ES-I3 (cell line): ENCODE results near the gene SSC5D.

Experiments used
- H3K36me3 ChIP-seq: 2 replicates; pipeline ENCODE4 v1.6.1; 2013; ENCODE audit warnings: mild to moderate bottlenecking, low read length, control low read depth, moderate library complexity; ENCODE audit not compliant: insufficient read depth
- H3K4me1 ChIP-seq: 2 replicates; pipeline ENCODE4 v1.6.1; 2013; ENCODE audit warnings: mild to moderate bottlenecking, control low read depth, low read length; ENCODE audit not compliant: insufficient read depth
- H3K9ac ChIP-seq: 2 replicates; pipeline ENCODE4 v1.6.1; 2013; ENCODE audit warnings: low read depth, mild to moderate bottlenecking, low read length, moderate library complexity
- H3K9me3 ChIP-seq: 2 replicates; pipeline ENCODE4 v1.6.1; 2013; ENCODE audit warnings: mild to moderate bottlenecking, low read length, moderate library complexity; ENCODE audit not compliant: control insufficient read depth, insufficient read depth

Gene SSC5D

GRCh38 chr19:55546011-55546410, 57.8 kb downstream of the SSC5D start:
- Histone ChIP-seq H3K4me1 (peaks cover 34% of the 10 kb centered on the region; the same call in 1 of the 2 replicates), H3K36me3 (no peaks in the 10 kb centered on the region; the same call in 1 of the 2 replicates), H3K9ac (peak overlapping the region; percentile 22; the same call in 1 of the 2 replicates), H3K9me3 (no peaks in the 10 kb centered on the region)

GRCh38 chr19:55546822-55547614, 58.8 kb downstream of the SSC5D start:
- Histone ChIP-seq H3K9ac (no peak overlapping the region), H3K4me1 (peaks cover 34% of the 10 kb centered on the region; the same call in 1 of the 2 replicates), H3K9me3 (no peaks in the 10 kb centered on the region), H3K36me3 (no peaks in the 10 kb centered on the region; the same call in 1 of the 2 replicates)

GRCh38 chr19:55549500-55550320, 61.5 kb downstream of the SSC5D start:
- peak overlapping the region; percentile 42 for H3K9ac ChIP-seq
- H3K4me1 ChIP-seq = peaks cover 48% of the 10 kb centered on the region
- H3K36me3 ChIP-seq = no peaks in the 10 kb centered on the region
- H3K9me3 ChIP-seq = no peaks in the 10 kb centered on the region

DNA sequence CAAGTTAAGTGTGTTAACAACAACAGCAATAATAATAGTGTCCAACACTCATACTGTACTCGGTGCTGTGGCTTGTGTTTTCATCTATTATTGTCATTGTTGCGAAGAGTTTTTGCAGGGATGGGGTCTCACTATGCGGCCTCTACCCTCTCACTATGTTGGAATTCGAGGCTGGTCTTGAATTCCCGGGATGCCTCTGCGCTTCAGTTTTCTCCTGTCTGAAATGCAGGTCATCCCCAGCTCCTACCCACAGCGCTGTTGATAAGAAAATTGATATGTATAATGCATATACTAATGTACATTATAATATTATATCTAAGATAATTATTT, 62.0 kb downstream of the SSC5D start:
- Histone ChIP-seq H3K9ac (peak overlapping the region; percentile 42), H3K9me3 (no peaks in the 10 kb centered on the region), H3K4me1 (peaks cover 45% of the 10 kb centered on the region)

DNA sequence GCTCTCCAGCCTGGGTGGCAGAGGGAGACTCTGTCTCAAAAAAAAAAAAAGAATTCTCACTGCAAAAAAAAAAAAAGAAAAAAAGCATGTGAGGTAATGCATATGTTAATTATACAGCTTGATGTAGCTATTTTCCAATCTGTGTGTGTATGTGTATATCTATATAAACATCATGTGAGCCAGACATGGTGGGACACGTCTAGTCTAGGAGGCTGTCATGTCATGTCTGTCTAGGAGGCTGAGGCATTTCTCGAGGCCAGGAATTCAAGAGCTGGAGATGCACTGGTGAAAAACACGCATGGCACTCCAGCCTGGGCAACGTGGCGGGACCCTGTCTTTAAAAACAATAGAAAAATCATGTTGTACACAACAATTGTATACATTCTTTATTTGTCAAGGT, 64.0 kb downstream of the SSC5D start:
- Histone ChIP-seq H3K9me3 (no peaks in the 10 kb centered on the region), H3K36me3 (no peaks in the 10 kb centered on the region), H3K9ac (no peak overlapping the region; the same call in 1 of the 2 replicates), H3K4me1 (peaks cover 26% of the 10 kb centered on the region)

More for the DNA sequence above, 62.0 kb downstream of the SSC5D start:
- no peaks in the 10 kb centered on the region for H3K36me3 ChIP-seq

- Histone ChIP-seq H3K9me3 (no peaks in the 10 kb centered on the region), H3K4me1 (peaks cover 22% of the 10 kb centered on the region), H3K9ac (peak overlapping the region; percentile 18; the same call in 1 of the 2 replicates), H3K36me3 (no peaks in the 10 kb centered on the region)
These were observed 64.4 kb downstream of the SSC5D start for GRCh38 chr19:55552620-55553019.

- Histone ChIP-seq H3K36me3 (no peaks in the 10 kb centered on the region), H3K9me3 (no peaks in the 10 kb centered on the region), H3K4me1 (peaks cover 20% of the 10 kb centered on the region), H3K9ac (peak overlapping the region; percentile 22; the same call in 1 of the 2 replicates)
These were observed 65.3 kb downstream of the SSC5D start for GRCh38 chr19:55553217-55554182.

DNA sequence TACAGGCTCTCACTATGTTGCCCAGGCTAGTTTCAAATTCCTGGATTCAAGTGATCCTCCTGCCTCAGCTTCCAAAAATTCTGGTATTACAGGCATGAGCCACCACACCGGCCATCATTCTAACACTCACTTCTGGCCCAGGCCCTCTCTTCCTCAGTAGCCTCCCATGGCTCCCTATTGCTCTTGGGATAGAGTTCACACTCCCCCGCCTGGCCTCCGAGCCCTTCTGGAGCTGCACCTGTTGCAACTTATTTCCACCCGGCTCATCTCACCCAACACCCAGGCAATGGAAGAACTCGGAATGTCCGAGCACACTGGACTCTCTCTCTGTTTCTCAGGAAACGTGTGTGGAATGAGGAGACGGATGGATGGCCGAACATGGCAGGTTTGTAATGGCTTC, 66.1 kb downstream of the SSC5D start:
- no peak overlapping the region for H3K9ac ChIP-seq
- H3K4me1 ChIP-seq = peaks cover 20% of the 10 kb centered on the region
- no peaks in the 10 kb centered on the region for H3K9me3 ChIP-seq
- H3K36me3 ChIP-seq = no peaks in the 10 kb centered on the region

DNA sequence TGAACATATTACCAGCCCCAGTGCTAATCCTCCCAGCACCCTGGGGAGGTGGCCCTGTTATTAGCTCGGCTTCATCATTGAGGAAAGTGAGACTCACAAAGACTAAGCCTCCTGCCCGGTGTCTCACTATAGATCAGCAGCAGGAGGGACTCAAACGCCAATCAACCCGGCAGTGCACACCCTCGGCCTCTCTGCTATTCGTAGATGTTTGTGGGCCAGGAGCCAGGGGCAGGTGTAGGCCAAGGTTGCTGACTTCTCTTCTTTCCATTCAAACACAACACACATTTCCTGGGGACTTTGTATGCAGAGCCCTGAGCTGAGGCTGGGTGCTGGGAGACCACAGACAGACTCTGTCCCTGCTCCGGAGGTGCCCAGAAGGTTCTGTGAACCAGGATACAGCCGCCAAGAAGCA, 66.5 kb downstream of the SSC5D start:
- Histone ChIP-seq H3K9me3 (no peaks in the 10 kb centered on the region), H3K4me1 (peaks cover 20% of the 10 kb centered on the region), H3K9ac (no peak overlapping the region), H3K36me3 (no peaks in the 10 kb centered on the region)

- Histone ChIP-seq H3K9ac (no peak overlapping the region), H3K4me1 (0 out of 2 replicates have a peak, but pooled peaks cover 2% of the 10 kb centered on the region), H3K36me3 (no peaks in the 10 kb centered on the region), H3K9me3 (no peaks in the 10 kb centered on the region)
These were observed 71.4 kb downstream of the SSC5D start for GRCh38 chr19:55559684-55560083.

DNA sequence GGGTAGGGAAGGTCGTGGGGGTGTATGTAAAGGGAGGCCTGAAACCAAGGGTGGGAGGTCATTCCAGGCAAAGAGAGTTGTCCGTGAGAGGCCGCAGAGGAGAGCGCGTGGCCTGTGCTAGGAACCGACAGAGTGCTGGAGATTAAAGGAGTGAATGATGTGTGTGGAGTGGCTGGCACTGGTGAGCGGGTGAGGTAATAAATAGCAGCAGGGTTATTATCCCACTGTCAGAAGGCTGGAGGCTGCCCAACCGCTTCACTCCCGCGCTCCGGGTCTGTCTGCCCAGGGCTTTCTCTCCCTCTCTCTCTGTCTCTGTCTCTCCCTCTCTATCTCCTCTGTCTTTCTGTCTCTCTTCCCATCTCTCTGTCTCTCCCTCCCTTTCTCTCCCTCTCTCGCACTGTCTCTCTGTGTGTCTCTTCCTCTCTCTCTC, 75.0 kb downstream of the SSC5D start:
- Histone ChIP-seq H3K36me3 (no peaks in the 10 kb centered on the region), H3K9me3 (no peaks in the 10 kb centered on the region), H3K4me1 (no peaks in the 10 kb centered on the region), H3K9ac (no peak overlapping the region)

DNA sequence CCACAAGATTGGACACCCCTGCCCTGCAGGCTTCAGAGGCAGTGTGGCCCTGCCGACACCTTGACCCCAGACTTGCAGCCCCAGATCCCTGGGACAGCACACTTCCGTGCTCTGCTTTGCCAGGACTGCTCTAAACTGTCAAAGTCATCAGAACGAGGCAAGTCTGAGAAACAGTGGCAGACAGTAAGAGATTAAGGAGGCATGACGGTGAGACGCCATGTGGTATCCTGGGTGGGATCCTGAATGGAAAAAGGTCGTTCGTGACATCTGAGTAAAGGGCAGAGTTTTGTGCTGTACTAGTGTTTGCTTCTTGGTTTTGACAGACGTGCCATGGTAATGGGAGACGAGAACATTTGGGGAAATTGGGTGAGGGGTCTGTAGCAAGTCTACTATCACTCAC, 78.6 kb downstream of the SSC5D start:
- Histone ChIP-seq H3K36me3 (no peaks in the 10 kb centered on the region), H3K9ac (no peak overlapping the region), H3K9me3 (no peaks in the 10 kb centered on the region), H3K4me1 (no peaks in the 10 kb centered on the region)

- Histone ChIP-seq H3K4me1 (no peaks in the 10 kb centered on the region), H3K36me3 (no peaks in the 10 kb centered on the region), H3K9ac (no peak overlapping the region), H3K9me3 (no peaks in the 10 kb centered on the region)
These were observed 79.6 kb downstream of the SSC5D start for GRCh38 chr19:55567708-55568328.
